Peyer's patch (tissue), 4 donors: ENCODE data around the gene DNAH17.

ENCODE experiments used
- CTCF ChIP-seq, 6 experiments: fragments of 450-650 bp in 4 of 6; fragments of 200-600 bp in 2 of 6; sonication (generic) in 1 of 6; IDR thresholded peaks; one replicate each; pipeline ENCODE4 v1.5.1; 2017 to 2019; ENCODE audit warnings: antibody characterized with exemption in 6 of 6, mild to moderate bottlenecking in 3 of 6, moderate library complexity in 1 of 6
- POLR2A ChIP-seq, 2 donors: fragments of 450-650 bp; IDR thresholded peaks; one replicate each; pipeline ENCODE4 v1.5.1; 2017; ENCODE audit warnings: antibody characterized with exemption in 2 of 2, mild to moderate bottlenecking in 2 of 2, moderate library complexity in 2 of 2

GRCh38 chr17:78526231-78527025 is 50.8 kb downstream of the DNAH17 start:
- TF ChIP-seq CTCF (IDR thresholded peaks at IDR 0.05) (no peak), POLR2A (IDR thresholded peaks at IDR 0.05) (no peak)
